Measurements from ENCODE around the gene MINPP1. TPM values are rescaled to one million over a fixed set of nuclear protein-coding genes. Genes with fewer than 3 reads are reported as not detected.
"Not testable (repeated sequence)": the region's sequence is repeated elsewhere in the genome, so short reads cannot be mapped to it uniquely, and the experiment has no call there.

The MINPP1 gene
- total and polyA plus RNA-seq, 9 donors, result 12.1 to 20.6 (median 16.5) TPM

- Histone ChIP-seq H3K36me3 (ENCODE audit: control insufficient read depth, insufficient read depth, low read length) (no peaks in the 10 kb centered on the region), H3K4me1 (ENCODE audit: control insufficient read depth, insufficient read depth, low read length) (no peaks in the 10 kb centered on the region), H3K9me3 (replicated peaks; ENCODE audit: control insufficient read depth, low read depth, low read length) (no peaks in the 10 kb centered on the region), H3K27ac (ENCODE audit: low read length) (no peak overlapping the region), H3K4me3 (ENCODE audit: low read length) (no peak overlapping the region), H3K27me3 (ENCODE audit: control insufficient read depth, insufficient read depth, low read length) (no peaks in the 10 kb centered on the region)
- no CpG with 5 or more reads among the region's 3 CpGs for WGBS (ENCODE audit: insufficient coverage)
- DNase-seq, result no peak
These were observed 85.0 kb downstream of the MINPP1 start for GRCh38 chr10:87589645-87590051.

GRCh38 chr10:87590705-87591588 lies 86.3 kb downstream of the MINPP1 start:
- DNase-seq, result no peak
- peaks cover 2% of the 10 kb centered on the region for H3K27me3 ChIP-seq (ENCODE audit: control insufficient read depth, insufficient read depth, low read length)

GRCh38 chr10:87591589-87591886 lies 86.8 kb downstream of the MINPP1 start:
- DNase-seq, result no peak
- Histone ChIP-seq H3K27ac (ENCODE audit: low read length) (no peak overlapping the region), H3K4me1 (ENCODE audit: control insufficient read depth, insufficient read depth, low read length) (no peaks in the 10 kb centered on the region), H3K36me3 (ENCODE audit: control insufficient read depth, insufficient read depth, low read length) (no peaks in the 10 kb centered on the region), H3K4me3 (ENCODE audit: low read length) (no peak overlapping the region), H3K27me3 (ENCODE audit: control insufficient read depth, insufficient read depth, low read length) (peaks cover 2% of the 10 kb centered on the region), H3K9me3 (replicated peaks; ENCODE audit: control insufficient read depth, low read depth, low read length) (no peaks in the 10 kb centered on the region)

More at GRCh38 chr10:87590705-87591588, 86.3 kb downstream of the MINPP1 start:
- H3K9me3 ChIP-seq (replicated peaks; ENCODE audit: control insufficient read depth, low read depth, low read length), result no peaks in the 10 kb centered on the region
- no peak overlapping the region for H3K27ac ChIP-seq (ENCODE audit: low read length)
- no CpG with 5 or more reads among the region's 2 CpGs for WGBS (ENCODE audit: insufficient coverage)
- H3K4me1 ChIP-seq (ENCODE audit: control insufficient read depth, insufficient read depth, low read length), result no peaks in the 10 kb centered on the region
- no peak overlapping the region for H3K4me3 ChIP-seq (ENCODE audit: low read length)
- H3K36me3 ChIP-seq (ENCODE audit: control insufficient read depth, insufficient read depth, low read length), result no peaks in the 10 kb centered on the region

DNA sequence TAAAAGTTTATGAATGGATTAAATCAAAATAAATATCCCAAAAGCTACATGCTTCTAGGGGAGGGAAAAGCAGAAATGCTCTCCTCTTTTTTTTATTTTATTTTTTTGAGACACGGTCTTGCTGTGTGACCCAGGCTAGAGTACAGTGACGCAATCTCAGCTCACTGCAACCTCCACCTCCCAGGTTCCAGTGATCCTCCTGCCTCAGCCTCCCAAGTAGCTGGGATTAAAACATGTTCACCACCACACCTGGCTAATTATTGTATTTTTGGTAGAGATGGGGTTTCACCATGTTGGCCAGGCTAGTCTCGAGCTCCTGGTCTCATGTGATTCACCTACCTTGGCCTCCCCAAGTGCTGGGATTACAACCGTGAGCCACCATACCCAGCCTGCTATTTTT lies 88.2 kb downstream of the MINPP1 start:
- DNase-seq; H3K4me1 ChIP-seq (ENCODE audit: control insufficient read depth, insufficient read depth, low read length); H3K4me3 ChIP-seq (ENCODE audit: low read length); H3K36me3 ChIP-seq (ENCODE audit: control insufficient read depth, insufficient read depth, low read length); H3K27me3 ChIP-seq (ENCODE audit: control insufficient read depth, insufficient read depth, low read length); H3K27ac ChIP-seq (ENCODE audit: low read length); H3K9me3 ChIP-seq (replicated peaks; ENCODE audit: control insufficient read depth, low read depth, low read length): not testable (repeated sequence)
- WGBS (ENCODE audit: insufficient coverage), result no CpG with 5 or more reads among the region's 4 CpGs

GRCh38 chr10:87593702-87594101 lies 89.0 kb downstream of the MINPP1 start:
- Histone ChIP-seq H3K4me3 (ENCODE audit: low read length) (no peak overlapping the region), H3K9me3 (replicated peaks; ENCODE audit: control insufficient read depth, low read depth, low read length) (no peaks in the 10 kb centered on the region), H3K36me3 (ENCODE audit: control insufficient read depth, insufficient read depth, low read length) (no peaks in the 10 kb centered on the region), H3K4me1 (ENCODE audit: control insufficient read depth, insufficient read depth, low read length) (no peaks in the 10 kb centered on the region), H3K27me3 (ENCODE audit: control insufficient read depth, insufficient read depth, low read length) (peaks cover 2% of the 10 kb centered on the region), H3K27ac (ENCODE audit: low read length) (no peak overlapping the region)
- DNase-seq, result peak; percentile 41

DNA sequence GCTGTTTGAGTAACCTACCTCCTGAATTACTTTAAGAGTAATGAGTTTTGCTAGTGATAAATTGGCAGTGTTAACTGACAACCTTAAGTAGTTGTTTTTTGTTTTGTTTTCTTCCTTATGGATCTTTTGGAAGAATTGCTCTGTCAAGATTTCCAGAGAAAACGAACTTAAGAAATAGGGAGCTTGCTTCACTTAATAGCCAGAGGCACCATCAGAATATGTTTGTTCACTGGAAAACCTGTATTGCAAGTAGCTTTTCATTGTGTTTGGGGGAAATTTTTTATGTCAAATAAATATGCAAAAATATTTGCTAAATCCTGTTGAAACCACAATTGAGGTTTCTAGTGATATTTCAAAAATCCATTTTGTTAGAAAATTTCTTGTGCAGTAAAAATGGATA lies 89.5 kb downstream of the MINPP1 start:
- H3K4me1 ChIP-seq (ENCODE audit: control insufficient read depth, insufficient read depth, low read length), result no peaks in the 10 kb centered on the region
- no peak for DNase-seq
- no peak overlapping the region for H3K27ac ChIP-seq (ENCODE audit: low read length)
- no peaks in the 10 kb centered on the region for H3K9me3 ChIP-seq (replicated peaks; ENCODE audit: control insufficient read depth, low read depth, low read length)
- H3K4me3 ChIP-seq (ENCODE audit: low read length), result no peak overlapping the region
- H3K27me3 ChIP-seq (ENCODE audit: control insufficient read depth, insufficient read depth, low read length), result peaks cover 2% of the 10 kb centered on the region
- no peaks in the 10 kb centered on the region for H3K36me3 ChIP-seq (ENCODE audit: control insufficient read depth, insufficient read depth, low read length)
- WGBS (ENCODE audit: insufficient coverage), result no CpG with 5 or more reads among the region's 1 CpG

DNA sequence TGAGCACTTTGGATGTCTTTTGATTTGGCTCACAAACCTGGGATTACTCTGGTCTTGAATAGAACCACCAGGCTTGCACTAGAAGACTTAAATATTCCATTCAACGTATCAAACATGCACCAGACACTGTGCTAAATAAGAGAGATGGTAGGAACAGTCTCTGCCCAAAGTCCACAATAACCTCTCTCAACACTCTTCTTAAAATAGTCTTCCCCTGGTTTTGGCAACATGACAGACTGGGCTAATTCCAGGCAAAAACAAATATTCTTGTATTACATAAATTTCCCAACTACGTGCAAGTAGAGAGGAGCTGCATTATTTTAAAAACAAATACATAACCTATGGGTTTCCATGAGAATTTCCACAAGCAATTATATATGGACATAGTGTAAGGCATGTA lies 90.2 kb downstream of the MINPP1 start:
- no peak overlapping the region for H3K27ac ChIP-seq (ENCODE audit: low read length)
- no peaks in the 10 kb centered on the region for H3K4me1 ChIP-seq (ENCODE audit: control insufficient read depth, insufficient read depth, low read length)
- peak; percentile 35 for DNase-seq
- H3K4me3 ChIP-seq (ENCODE audit: low read length), result no peak overlapping the region
- H3K36me3 ChIP-seq (ENCODE audit: control insufficient read depth, insufficient read depth, low read length), result no peaks in the 10 kb centered on the region
- WGBS (ENCODE audit: insufficient coverage), result no CpG with 5 or more reads among the region's 2 CpGs
- no peaks in the 10 kb centered on the region for H3K9me3 ChIP-seq (replicated peaks; ENCODE audit: control insufficient read depth, low read depth, low read length)
- peaks cover 2% of the 10 kb centered on the region for H3K27me3 ChIP-seq (ENCODE audit: control insufficient read depth, insufficient read depth, low read length)

- no peak overlapping the region for H3K4me3 ChIP-seq (ENCODE audit: low read length)
- no peaks in the 10 kb centered on the region for H3K36me3 ChIP-seq (ENCODE audit: control insufficient read depth, insufficient read depth, low read length)
- WGBS (ENCODE audit: insufficient coverage), result no CpG with 5 or more reads among the region's 1 CpG
- H3K4me1 ChIP-seq (ENCODE audit: control insufficient read depth, insufficient read depth, low read length), result no peaks in the 10 kb centered on the region
- DNase-seq, result no peak
- no peaks in the 10 kb centered on the region for H3K9me3 ChIP-seq (replicated peaks; ENCODE audit: control insufficient read depth, low read depth, low read length)
- no peak overlapping the region for H3K27ac ChIP-seq (ENCODE audit: low read length)
- H3K27me3 ChIP-seq (ENCODE audit: control insufficient read depth, insufficient read depth, low read length), result peaks cover 2% of the 10 kb centered on the region
These were observed 91.7 kb downstream of the MINPP1 start for GRCh38 chr10:87596351-87596750.

DNA sequence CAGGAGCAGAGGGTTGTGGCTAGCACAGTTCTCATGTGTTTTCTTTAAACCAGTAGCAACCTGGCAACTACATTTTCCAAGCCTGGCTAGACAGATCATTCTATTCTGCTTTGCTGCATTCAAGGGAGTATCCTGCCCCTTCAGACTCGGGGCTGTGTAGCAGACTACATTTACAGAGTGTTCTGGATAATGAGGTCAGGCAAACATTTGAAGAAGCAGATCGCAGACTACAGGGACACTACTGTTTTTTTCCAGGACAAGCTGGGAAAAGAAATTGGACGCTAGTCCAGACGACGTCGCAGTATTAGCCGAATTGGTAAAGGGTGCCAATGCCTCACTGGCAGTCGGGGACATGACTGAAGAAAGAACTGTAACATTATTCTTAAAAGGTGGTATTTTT lies 94.0 kb downstream of the MINPP1 start:
- peak; percentile 41 for DNase-seq
- Histone ChIP-seq H3K4me1 (ENCODE audit: control insufficient read depth, insufficient read depth, low read length) (no peaks in the 10 kb centered on the region), H3K27me3 (ENCODE audit: control insufficient read depth, insufficient read depth, low read length) (peaks cover 2% of the 10 kb centered on the region), H3K4me3 (ENCODE audit: low read length) (no peak overlapping the region), H3K36me3 (ENCODE audit: control insufficient read depth, insufficient read depth, low read length) (no peaks in the 10 kb centered on the region), H3K9me3 (replicated peaks; ENCODE audit: control insufficient read depth, low read depth, low read length) (no peaks in the 10 kb centered on the region), H3K27ac (ENCODE audit: low read length) (no peak overlapping the region)
- 38% methylated on average over 1 of the region's 8 CpGs for WGBS (ENCODE audit: insufficient coverage)

DNA sequence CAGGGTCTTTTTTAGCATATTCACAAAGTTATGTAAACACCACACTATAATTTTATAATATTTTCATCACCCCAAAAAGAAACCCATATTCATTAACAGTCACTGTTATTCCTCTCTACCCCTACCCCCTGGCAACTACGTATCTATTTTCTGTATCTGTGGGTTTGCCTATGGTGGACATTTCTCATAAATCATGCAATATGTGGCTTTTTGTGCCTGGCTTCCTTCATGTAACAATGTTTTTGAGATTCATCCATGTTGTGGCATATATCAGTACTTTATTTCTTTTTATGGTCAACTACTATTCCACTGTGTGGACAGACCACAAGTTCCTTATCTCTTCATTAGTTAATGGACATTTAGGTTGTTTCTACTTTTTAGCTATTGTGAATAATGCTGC lies 95.9 kb downstream of the MINPP1 start:
- no peaks in the 10 kb centered on the region for H3K36me3 ChIP-seq (ENCODE audit: control insufficient read depth, insufficient read depth, low read length)
- no peak overlapping the region for H3K4me3 ChIP-seq (ENCODE audit: low read length)
- no peak for DNase-seq
- no peaks in the 10 kb centered on the region for H3K4me1 ChIP-seq (ENCODE audit: control insufficient read depth, insufficient read depth, low read length)
- H3K9me3 ChIP-seq (replicated peaks; ENCODE audit: control insufficient read depth, low read depth, low read length), result no peaks in the 10 kb centered on the region
- H3K27me3 ChIP-seq (ENCODE audit: control insufficient read depth, insufficient read depth, low read length), result no peaks in the 10 kb centered on the region
- WGBS (ENCODE audit: insufficient coverage), result no CpG with 5 or more reads among the region's 1 CpG
- no peak overlapping the region for H3K27ac ChIP-seq (ENCODE audit: low read length)
